ENCODE data around the gene CEP120. TPM values are rescaled to one million over a fixed set of nuclear protein-coding genes. Genes with fewer than 3 reads are reported as not detected.

The CEP120 gene
- total and polyA plus RNA-seq, 4 donors, result 5.0 to 29.6 (median 12.6) TPM

DNA sequence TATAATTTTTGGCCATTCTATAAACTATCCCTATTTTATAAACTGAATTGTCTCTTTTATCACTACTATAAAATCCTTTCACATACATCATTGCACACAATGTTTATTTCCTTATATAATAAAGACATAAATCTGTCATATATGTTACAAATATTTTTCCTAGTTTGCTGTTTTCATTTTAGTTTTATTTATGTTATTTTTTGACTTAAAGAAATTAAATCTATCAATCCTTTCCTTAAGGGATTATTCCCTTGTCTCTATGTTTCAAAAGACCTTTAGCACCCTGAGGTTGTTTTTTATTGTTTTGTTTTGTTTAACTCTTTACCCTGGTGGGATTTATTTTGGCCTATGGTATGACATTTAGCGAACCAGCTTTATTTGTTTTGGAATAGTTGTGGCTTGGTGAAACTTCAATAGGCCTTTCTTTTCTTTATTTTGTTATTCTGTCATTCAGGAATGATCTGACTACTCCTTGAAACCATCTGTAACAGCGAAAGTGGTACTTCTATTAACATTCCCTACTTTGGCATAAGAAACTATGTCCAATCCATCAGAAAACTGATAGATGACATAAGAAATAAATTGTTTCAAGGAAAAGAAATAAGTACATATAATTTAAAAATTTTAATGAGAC, 125.9 kb downstream of the CEP120 start:
- TF ChIP-seq CTCF (IDR thresholded peaks at IDR 0.05; ENCODE audit: control extremely low read depth, extremely low read depth), result no peak
- Histone ChIP-seq H3K27me3 (ENCODE audit: control insufficient read depth in 3 of 3, insufficient read depth in 3 of 3, low read length in 2 of 3) (no peaks in the 10 kb centered on the region), H3K27ac (ENCODE audit: low read depth in 1 of 2, low read length in 1 of 2) (no peak overlapping the region), H3K9ac (ENCODE audit: insufficient read depth in 1 of 2, low read length in 2 of 2) (no peak overlapping the region), H3K9me3 (ENCODE audit: control insufficient read depth in 4 of 4, insufficient read depth in 3 of 4, low read length in 3 of 4) (peaks cover 0 to 9% (median 1%) of the 10 kb centered on the region in 4 donors), H3K4me3 (no peak overlapping the region), H3K4me1 (ENCODE audit: control insufficient read depth in 5 of 5, insufficient read depth in 5 of 5, low read length in 5 of 5) (no peaks in the 10 kb centered on the region), H3K36me3 (ENCODE audit: control insufficient read depth in 4 of 4, insufficient read depth in 4 of 4, low read length in 4 of 4) (no peaks in the 10 kb centered on the region)
- ATAC-seq (ENCODE audit: insufficient read depth, low FRiP score), result no peak
- no peak for DNase-seq
- WGBS, 2 donors, result 78 to 89% methylated on average over 2 of the region's 2 CpGs

Other genes with a start within 250 kb of the CEP120 start
- gene CSNK1G3, start 88.8 kb upstream of the CEP120 start, total RNA-seq, result 100 to 1,000 TPM in 1 of 2 donors, 10 to 100 TPM in 1; 31.2 to 106 TPM
- gene CSNK1G3, start 88.8 kb upstream of the CEP120 start, polyA plus RNA-seq, result 10 to 100 TPM in 1 of 2 donors, 1 to 10 TPM in 1; 8.3 to 10.7 TPM